Measurements from ENCODE around the gene CCDC68. TPM values are rescaled to one million over a fixed set of nuclear protein-coding genes. Genes with fewer than 3 reads are reported as not detected.

Gene CCDC68
- total RNA-seq, 1 donor from 2014 or later, result 4.1 TPM

Other genes starting within 250 kb of the CCDC68 start
- 0.08 TPM for gene RAB27B, start 131.0 kb downstream of the CCDC68 start, total RNA-seq